Vagina (tissue), 2 donors: ENCODE measurements around the gene KRTDAP.

ENCODE experiments used
- CTCF ChIP-seq, 3 experiments: fragments of 450-650 bp in 2 of 3; fragments of 200-600 bp in 1 of 3; sonication (generic) in 1 of 3; IDR thresholded peaks; one replicate each; pipeline ENCODE4 v1.5.1; 2017 to 2019; ENCODE audit warnings: antibody characterized with exemption in 3 of 3, mild to moderate bottlenecking in 2 of 3, moderate library complexity in 2 of 3
- POLR2A ChIP-seq, 2 donors: fragments of 450-650 bp; IDR thresholded peaks; one replicate each; pipeline ENCODE4 v1.6.1; 2017; ENCODE audit warnings: antibody characterized with exemption in 2 of 2, mild to moderate bottlenecking in 2 of 2, moderate library complexity in 2 of 2
- POLR2AphosphoS5 ChIP-seq, 2 donors: sonication (generic); formaldehyde crosslinking; IDR thresholded peaks; one replicate each; pipeline ENCODE4 v1.9.0; 2017; ENCODE audit warnings: antibody characterized with exemption in 2 of 2, mild to moderate bottlenecking in 2 of 2, low read depth in 1 of 2; ENCODE audit not compliant: insufficient read depth in 1 of 2

GRCh38 chr19:35524181-35524837 is 34.0 kb upstream of the KRTDAP start:
- no peak for TF ChIP-seq CTCF (IDR thresholded peaks at IDR 0.05)
- no peak for TF ChIP-seq POLR2A (IDR thresholded peaks at IDR 0.05)
- no peak for TF ChIP-seq POLR2AphosphoS5 (IDR thresholded peaks at IDR 0.05; ENCODE audit: insufficient read depth in 1 of 2, low read depth in 1 of 2)
